ENCODE data around the gene KRTAP16-1. TPM values are rescaled to one million over a fixed set of nuclear protein-coding genes. Genes with fewer than 3 reads are reported as not detected.

Gene KRTAP16-1
- polyA plus RNA-seq, 1 experiment, result not detected

- TF ChIP-seq CTCF (IDR thresholded peaks at IDR 0.05; ENCODE audit: low read depth, low read length), result peak; percentile 96
- H3K27me3 ChIP-seq (ENCODE audit: control insufficient read depth, insufficient read depth, low read length), result no peaks in the 10 kb centered on the region
- POLR2A ChIA-PET, result no interaction called here
- H3K4me3 ChIP-seq (ENCODE audit: low read depth, low read length), result no peak overlapping the region
- H3K9me3 ChIP-seq (ENCODE audit: control insufficient read depth, insufficient read depth, low read length), result peaks cover 3% of the 10 kb centered on the region
- peak; percentile 42 for DNase-seq (ENCODE audit: low read depth, low spot score)
- no peak overlapping the region for H3K27ac ChIP-seq (ENCODE audit: low read depth, low read length)
- CTCF ChIA-PET, result interaction anchor here (0.5 to 3.7 kb wide), 53 partner anchors 9 to 777 kb away, joined by 3 to 42 read pairs (median 4); partner anchors contain the start of genes KRT19, KRT34, KRTAP29-1 and KRTAP9-1
Measured at GRCh38 chr17:41322094-41322902, 13.2 kb upstream of the KRTAP16-1 start.

GRCh38 chr17:41318231-41318630, 9.1 kb upstream of the KRTAP16-1 start:
- no peak for TF ChIP-seq CTCF (IDR thresholded peaks at IDR 0.05; ENCODE audit: low read depth, low read length)
- no peak overlapping the region for H3K27ac ChIP-seq (ENCODE audit: low read depth, low read length)
- H3K27me3 ChIP-seq (ENCODE audit: control insufficient read depth, insufficient read depth, low read length), result no peaks in the 10 kb centered on the region
- CTCF ChIA-PET, result interaction anchor here (1.0 kb wide), 1 partner anchor 10 kb away, joined by 3 read pairs; no protein-coding TSS in a partner anchor
- no peak overlapping the region for H3K4me3 ChIP-seq (ENCODE audit: low read depth, low read length)
- POLR2A ChIA-PET, result no interaction called here
- no peak for DNase-seq (ENCODE audit: low read depth, low spot score)
- peaks cover 6% of the 10 kb centered on the region for H3K9me3 ChIP-seq (ENCODE audit: control insufficient read depth, insufficient read depth, low read length)

GRCh38 chr17:41315814-41316445, 6.8 kb upstream of the KRTAP16-1 start:
- Histone ChIP-seq H3K27ac (ENCODE audit: low read depth, low read length) (no peak overlapping the region), H3K4me3 (ENCODE audit: low read depth, low read length) (no peak overlapping the region), H3K27me3 (ENCODE audit: control insufficient read depth, insufficient read depth, low read length) (no peaks in the 10 kb centered on the region), H3K9me3 (ENCODE audit: control insufficient read depth, insufficient read depth, low read length) (peaks cover 6% of the 10 kb centered on the region)
- DNase-seq (ENCODE audit: low read depth, low spot score), result no peak
- ChIA-PET CTCF (interaction anchor here (1.4 kb wide), 1 partner anchor 14 kb away, joined by 3 read pairs; no protein-coding TSS in a partner anchor), POLR2A (no interaction called here)
- TF ChIP-seq CTCF (IDR thresholded peaks at IDR 0.05; ENCODE audit: low read depth, low read length), result no peak

- Histone ChIP-seq H3K27me3 (ENCODE audit: control insufficient read depth, insufficient read depth, low read length) (no peaks in the 10 kb centered on the region), H3K4me3 (ENCODE audit: low read depth, low read length) (no peak within 1 kb of the TSS), H3K9me3 (ENCODE audit: control insufficient read depth, insufficient read depth, low read length) (peaks cover 4% of the 10 kb centered on the region; the same call in 1 of the 2 replicates), H3K27ac (ENCODE audit: low read depth, low read length) (no peak within 1 kb of the TSS)
- TF ChIP-seq CTCF (IDR thresholded peaks at IDR 0.05; ENCODE audit: low read depth, low read length), result no peak
- ChIA-PET POLR2A (no interaction called here), CTCF (no interaction called here)
- no peak for DNase-seq (ENCODE audit: low read depth, low spot score)
Measured at GRCh38 chr17:41315204-41315794, 6.2 kb upstream of the KRTAP16-1 start, which contains the start of gene KRTAP17-1. Gene KRTAP17-1, minus strand, starts transcription at chr17:41315710. Its CDS starts 60 bp downstream, at chr17:41315650.
